ENCODE data around the gene PBX2.
"Not testable (repeated sequence)": the region's sequence is repeated elsewhere in the genome, so short reads cannot be mapped to it uniquely, and the experiment has no call there.

PBX2 gene

DNA sequence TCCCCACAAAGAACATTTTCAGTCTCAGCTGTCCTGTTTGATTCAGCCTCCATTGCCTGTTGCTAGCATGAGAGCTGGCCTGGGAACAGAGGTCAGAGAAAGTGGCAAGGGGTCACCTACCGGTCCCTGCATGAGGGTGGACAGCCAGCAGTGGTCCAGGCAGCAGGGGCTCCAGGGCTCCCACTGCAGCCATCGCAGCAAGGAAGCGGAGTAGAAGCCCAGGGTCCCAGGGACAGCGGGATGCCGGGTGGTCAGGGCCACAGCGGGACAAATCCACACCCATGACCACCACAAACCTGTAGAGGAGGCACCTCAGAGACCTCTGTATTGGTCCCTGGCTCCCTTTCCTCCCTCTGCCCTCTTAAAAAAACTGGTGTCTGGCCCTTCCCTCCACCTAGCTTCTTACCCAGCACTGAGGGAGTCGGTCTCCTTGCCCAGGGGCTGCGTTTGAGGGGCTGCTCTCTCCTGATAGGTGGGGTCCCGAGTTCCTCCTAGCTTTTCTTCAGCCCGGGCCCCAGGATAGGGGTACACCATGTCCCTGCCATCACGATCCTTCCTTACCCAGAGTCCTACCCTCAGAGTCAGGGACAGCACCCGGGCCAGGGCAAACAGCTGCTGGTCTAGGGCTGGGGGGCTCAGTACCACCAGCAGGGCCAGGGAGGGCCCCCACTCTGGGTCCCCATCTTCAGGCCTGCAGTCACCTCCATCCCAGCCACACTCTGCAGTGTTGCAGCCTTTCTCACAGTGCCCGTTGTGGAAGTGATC lies 10.9 kb upstream of the PBX2 start:
- H3K9me3 ChIP-seq (ENCODE audit: insufficient read depth, low read depth, low read length) = no peaks in the 10 kb centered on the region
- H3K27ac ChIP-seq (ENCODE audit: low read length) = no peak overlapping the region
- no peak overlapping the region for H3K9ac ChIP-seq (ENCODE audit: low read depth, low read length)

GRCh38 chr6:32198866-32199265 lies 8.9 kb upstream of the PBX2 start:
- Histone ChIP-seq H3K27ac (ENCODE audit: low read length) (no peak overlapping the region), H3K9ac (ENCODE audit: low read depth, low read length) (no peak overlapping the region), H3K27me3 (ENCODE audit: insufficient read depth, low read length) (no peaks in the 10 kb centered on the region), H3K4me1 (ENCODE audit: insufficient read depth, low read length) (peaks cover 12% of the 10 kb centered on the region; the same call in 1 of the 2 replicates), H3K9me3 (ENCODE audit: insufficient read depth, low read depth, low read length) (no peaks in the 10 kb centered on the region), H3K4me3 (ENCODE audit: low read length) (no peak overlapping the region), H3K36me3 (ENCODE audit: insufficient read depth, low read depth, low read length) (no peaks in the 10 kb centered on the region)

More for the DNA sequence above, 10.9 kb upstream of the PBX2 start:
- Histone ChIP-seq H3K36me3 (ENCODE audit: insufficient read depth, low read depth, low read length) (no peaks in the 10 kb centered on the region), H3K4me3 (ENCODE audit: low read length) (no peak overlapping the region), H3K27me3 (ENCODE audit: insufficient read depth, low read length) (peaks cover 7% of the 10 kb centered on the region; the same call in 1 of the 2 replicates), H3K4me1 (ENCODE audit: insufficient read depth, low read length) (peaks cover 5% of the 10 kb centered on the region; the same call in 1 of the 2 replicates)

- no peak overlapping the region for H3K27ac ChIP-seq (ENCODE audit: low read length)
- no peak overlapping the region for H3K9ac ChIP-seq (ENCODE audit: low read depth, low read length)
- no peaks in the 10 kb centered on the region for H3K27me3 ChIP-seq (ENCODE audit: insufficient read depth, low read length)
- H3K36me3 ChIP-seq (ENCODE audit: insufficient read depth, low read depth, low read length) = no peaks in the 10 kb centered on the region
- H3K4me3 ChIP-seq (ENCODE audit: low read length) = no peak overlapping the region
- H3K4me1 ChIP-seq (ENCODE audit: insufficient read depth, low read length) = peaks cover 12% of the 10 kb centered on the region; the same call in 1 of the 2 replicates
- no peaks in the 10 kb centered on the region for H3K9me3 ChIP-seq (ENCODE audit: insufficient read depth, low read depth, low read length)
Observed at GRCh38 chr6:32198345-32198696, 8.3 kb upstream of the PBX2 start.

GRCh38 chr6:32196682-32197616 lies 6.9 kb upstream of the PBX2 start:
- Histone ChIP-seq H3K27me3 (ENCODE audit: insufficient read depth, low read length) (no peaks in the 10 kb centered on the region), H3K4me1 (ENCODE audit: insufficient read depth, low read length) (peaks cover 17% of the 10 kb centered on the region; the same call in 1 of the 2 replicates), H3K36me3 (ENCODE audit: insufficient read depth, low read depth, low read length) (no peaks in the 10 kb centered on the region), H3K4me3 (ENCODE audit: low read length) (peak overlapping the region; percentile 99), H3K9ac (ENCODE audit: low read depth, low read length) (peak overlapping the region; percentile 100), H3K9me3 (ENCODE audit: insufficient read depth, low read depth, low read length) (no peaks in the 10 kb centered on the region), H3K27ac (ENCODE audit: low read length) (peak overlapping the region; percentile 100)

- H3K9ac ChIP-seq (ENCODE audit: low read depth, low read length) = peak overlapping the region; percentile 100
- H3K9me3 ChIP-seq (ENCODE audit: insufficient read depth, low read depth, low read length) = no peaks in the 10 kb centered on the region
- H3K36me3 ChIP-seq (ENCODE audit: insufficient read depth, low read depth, low read length) = no peaks in the 10 kb centered on the region
- H3K27me3 ChIP-seq (ENCODE audit: insufficient read depth, low read length) = no peaks in the 10 kb centered on the region
- H3K4me3 ChIP-seq (ENCODE audit: low read length) = peak overlapping the region; percentile 99
- H3K27ac ChIP-seq (ENCODE audit: low read length) = peak overlapping the region; percentile 100
- peaks cover 20% of the 10 kb centered on the region; the same call in 1 of the 2 replicates for H3K4me1 ChIP-seq (ENCODE audit: insufficient read depth, low read length)
Observed at GRCh38 chr6:32195902-32196681, 6.1 kb upstream of the PBX2 start.

DNA sequence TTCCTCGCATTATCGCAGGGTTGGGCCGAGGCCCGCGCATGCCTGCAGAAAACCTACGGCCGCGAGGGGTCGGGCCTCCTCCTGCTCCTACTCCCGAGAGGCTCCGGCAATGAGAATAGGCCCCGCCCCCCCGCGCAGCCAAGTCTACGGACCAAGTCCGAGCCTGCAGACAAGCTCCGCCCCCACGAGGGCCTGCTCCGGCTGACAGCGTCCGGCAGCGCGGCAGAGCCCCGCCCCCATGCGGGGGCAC lies 5.6 kb upstream of the PBX2 start:
- peak overlapping the region; percentile 99; the same call in 1 of the 2 replicates for H3K4me3 ChIP-seq (ENCODE audit: low read length)
- no peak overlapping the region for H3K27ac ChIP-seq (ENCODE audit: low read length)
- no peaks in the 10 kb centered on the region for H3K9me3 ChIP-seq (ENCODE audit: insufficient read depth, low read depth, low read length)
- H3K9ac ChIP-seq (ENCODE audit: low read depth, low read length) = peak overlapping the region; percentile 100; the same call in 1 of the 2 replicates
- peaks cover 24% of the 10 kb centered on the region; the same call in 1 of the 2 replicates for H3K4me1 ChIP-seq (ENCODE audit: insufficient read depth, low read length)
- no peaks in the 10 kb centered on the region for H3K27me3 ChIP-seq (ENCODE audit: insufficient read depth, low read length)
- no peaks in the 10 kb centered on the region for H3K36me3 ChIP-seq (ENCODE audit: insufficient read depth, low read depth, low read length)

DNA sequence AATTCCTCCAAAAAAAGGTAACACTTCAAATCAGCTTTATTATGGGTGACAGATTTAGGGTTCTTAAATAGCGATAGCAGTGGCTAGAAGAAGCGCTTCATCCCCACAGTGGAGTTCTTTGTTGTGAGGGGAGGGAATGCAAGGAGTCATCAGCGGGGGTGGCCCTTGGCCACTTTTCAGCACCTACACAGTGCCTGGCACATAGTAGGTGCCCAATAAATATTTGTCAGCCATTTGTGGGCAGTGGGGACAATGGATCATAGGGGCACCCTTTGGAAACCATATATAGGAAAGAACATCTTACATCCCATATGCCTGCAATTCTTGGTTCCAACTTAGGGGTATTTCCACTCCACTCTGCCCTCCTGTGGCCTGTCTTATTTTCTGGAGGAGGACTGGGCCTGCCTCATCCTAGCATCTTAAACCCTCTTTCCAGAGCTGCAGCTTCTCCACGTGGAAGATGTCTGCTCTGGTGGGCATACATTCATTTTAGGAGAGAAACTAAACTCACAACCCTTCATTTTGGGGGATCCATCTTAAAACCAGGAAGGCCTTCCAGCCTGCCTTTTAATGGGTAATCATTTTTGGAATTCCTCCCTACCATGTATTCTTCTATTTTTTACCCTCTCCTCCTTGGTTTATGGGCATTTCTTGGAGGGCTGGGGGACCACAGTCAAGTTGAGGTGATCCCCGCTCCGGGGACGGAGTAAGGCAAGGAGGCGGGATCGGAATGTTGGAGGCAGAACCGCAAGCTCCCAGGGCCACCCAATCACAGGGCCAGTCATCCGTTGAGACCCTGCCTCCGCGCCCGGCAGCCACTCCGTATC lies 5.0 kb upstream of the PBX2 start:
- H3K4me1 ChIP-seq (ENCODE audit: insufficient read depth, low read length) = peaks cover 24% of the 10 kb centered on the region; the same call in 1 of the 2 replicates
- peak overlapping the region; percentile 83 for H3K4me3 ChIP-seq (ENCODE audit: low read length)
- no peaks in the 10 kb centered on the region for H3K9me3 ChIP-seq (ENCODE audit: insufficient read depth, low read depth, low read length)
- H3K9ac ChIP-seq (ENCODE audit: low read depth, low read length) = peak overlapping the region; percentile 96; the same call in 1 of the 2 replicates
- H3K27me3 ChIP-seq (ENCODE audit: insufficient read depth, low read length) = no peaks in the 10 kb centered on the region
- peak overlapping the region; percentile 95 for H3K27ac ChIP-seq (ENCODE audit: low read length)
- H3K36me3 ChIP-seq (ENCODE audit: insufficient read depth, low read depth, low read length) = no peaks in the 10 kb centered on the region

GRCh38 chr6:32194388-32194787 lies 4.4 kb upstream of the PBX2 start:
- Histone ChIP-seq H3K9ac (ENCODE audit: low read depth, low read length) (peak overlapping the region; percentile 96; the same call in 1 of the 2 replicates), H3K27me3 (ENCODE audit: insufficient read depth, low read length) (no peaks in the 10 kb centered on the region), H3K9me3 (ENCODE audit: insufficient read depth, low read depth, low read length) (no peaks in the 10 kb centered on the region), H3K4me1 (ENCODE audit: insufficient read depth, low read length) (peaks cover 24% of the 10 kb centered on the region; the same call in 1 of the 2 replicates), H3K4me3 (ENCODE audit: low read length) (peak overlapping the region; percentile 83; the same call in 1 of the 2 replicates), H3K36me3 (ENCODE audit: insufficient read depth, low read depth, low read length) (no peaks in the 10 kb centered on the region), H3K27ac (ENCODE audit: low read length) (no peak overlapping the region)

GRCh38 chr6:32193096-32193495 lies 3.1 kb upstream of the PBX2 start:
- peak overlapping the region; percentile 10; the same call in 1 of the 2 replicates for H3K4me3 ChIP-seq (ENCODE audit: low read length)
- H3K27me3 ChIP-seq (ENCODE audit: insufficient read depth, low read length); H3K27ac ChIP-seq (ENCODE audit: low read length); H3K9me3 ChIP-seq (ENCODE audit: insufficient read depth, low read depth, low read length); H3K36me3 ChIP-seq (ENCODE audit: insufficient read depth, low read depth, low read length): not testable (repeated sequence)
- H3K4me1 ChIP-seq (ENCODE audit: insufficient read depth, low read length) = peaks cover 28% of the 10 kb centered on the region; the same call in 1 of the 2 replicates
- H3K9ac ChIP-seq (ENCODE audit: low read depth, low read length) = peak overlapping the region; percentile 29; the same call in 1 of the 2 replicates

- Histone ChIP-seq H3K9ac (ENCODE audit: low read depth, low read length) (peak within 1 kb of the TSS; percentile 29; the same call in 1 of the 2 replicates), H3K27ac (ENCODE audit: low read length) (no peak within 1 kb of the TSS), H3K4me1 (ENCODE audit: insufficient read depth, low read length) (peaks cover 28% of the 10 kb centered on the region; the same call in 1 of the 2 replicates), H3K36me3 (ENCODE audit: insufficient read depth, low read depth, low read length) (peaks cover 4% of the 10 kb centered on the region), H3K27me3 (ENCODE audit: insufficient read depth, low read length) (no peaks in the 10 kb centered on the region), H3K4me3 (ENCODE audit: low read length) (peak within 1 kb of the TSS; percentile 10; the same call in 1 of the 2 replicates), H3K9me3 (ENCODE audit: insufficient read depth, low read depth, low read length) (no peaks in the 10 kb centered on the region)
Observed at GRCh38 chr6:32192608-32193039, 2.6 kb upstream of the PBX2 start, which contains the start of gene GPSM3. TSS of gene GPSM3 (minus strand) at chr6:32192643. CDS start at chr6:32192513, 130 bp downstream.

All from iPS-20b (cell line).